HG02884 (cell line): ENCODE results near the gene TMPRSS3.

Experiments used
- ATAC-seq: cut with Tn5 transposase; IDR thresholded peaks from one replicate; pipeline ENCODE4 v1.9.1; 2021; ENCODE audit warnings: mild to moderate bottlenecking, moderate library complexity; ENCODE audit not compliant: unreplicated experiment

Gene TMPRSS3

GRCh38 chr21:42390193-42390592, 5.7 kb downstream of the TMPRSS3 start:
- ATAC-seq: no peak

- no peak for ATAC-seq
Measured at GRCh38 chr21:42389449-42389835, 6.4 kb downstream of the TMPRSS3 start.

- no peak for ATAC-seq
Measured at GRCh38 chr21:42388740-42389448, 7.0 kb downstream of the TMPRSS3 start.

GRCh38 chr21:42387843-42388340, 8.0 kb downstream of the TMPRSS3 start:
- no peak for ATAC-seq

- ATAC-seq: no peak
Measured at GRCh38 chr21:42387164-42387563, 8.7 kb downstream of the TMPRSS3 start.

- no peak for ATAC-seq
Measured at GRCh38 chr21:42386034-42386591, 9.7 kb downstream of the TMPRSS3 start.

GRCh38 chr21:42385619-42386018, 10.2 kb downstream of the TMPRSS3 start:
- ATAC-seq: no peak

GRCh38 chr21:42384989-42385388, 10.9 kb downstream of the TMPRSS3 start:
- ATAC-seq: no peak

GRCh38 chr21:42384156-42384945, 11.5 kb downstream of the TMPRSS3 start:
- no peak for ATAC-seq

GRCh38 chr21:42383331-42383730, 12.5 kb downstream of the TMPRSS3 start:
- no peak for ATAC-seq

- ATAC-seq: no peak
Measured at GRCh38 chr21:42382915-42383314, 12.9 kb downstream of the TMPRSS3 start.

- ATAC-seq: no peak
Measured at GRCh38 chr21:42381347-42381984, 14.4 kb downstream of the TMPRSS3 start.

- ATAC-seq: no peak
Measured at GRCh38 chr21:42379426-42380215, 16.2 kb downstream of the TMPRSS3 start.

GRCh38 chr21:42378418-42378817, 17.4 kb downstream of the TMPRSS3 start:
- no peak for ATAC-seq

- no peak for ATAC-seq
Measured at GRCh38 chr21:42377951-42378340, 17.9 kb downstream of the TMPRSS3 start.

GRCh38 chr21:42377211-42377950, 18.5 kb downstream of the TMPRSS3 start:
- ATAC-seq: no peak

GRCh38 chr21:42376338-42376982, 19.4 kb downstream of the TMPRSS3 start:
- no peak for ATAC-seq

GRCh38 chr21:42375966-42376337, 19.9 kb downstream of the TMPRSS3 start:
- no peak for ATAC-seq

GRCh38 chr21:42375506-42375905, 20.3 kb downstream of the TMPRSS3 start:
- ATAC-seq: no peak
